Ramos (cell line): Measurements from ENCODE around the gene IRAK4.

ENCODE experiments used
- in situ Hi-C: fragments of 300-500 bp; cut with MboI; formaldehyde crosslinking; loops from one replicate; pipeline ENCODE4 v1.14.3; 2022; ENCODE audit warnings: low sequenced_read_pairs; ENCODE audit not compliant: unreplicated experiment

The IRAK4 gene

DNA sequence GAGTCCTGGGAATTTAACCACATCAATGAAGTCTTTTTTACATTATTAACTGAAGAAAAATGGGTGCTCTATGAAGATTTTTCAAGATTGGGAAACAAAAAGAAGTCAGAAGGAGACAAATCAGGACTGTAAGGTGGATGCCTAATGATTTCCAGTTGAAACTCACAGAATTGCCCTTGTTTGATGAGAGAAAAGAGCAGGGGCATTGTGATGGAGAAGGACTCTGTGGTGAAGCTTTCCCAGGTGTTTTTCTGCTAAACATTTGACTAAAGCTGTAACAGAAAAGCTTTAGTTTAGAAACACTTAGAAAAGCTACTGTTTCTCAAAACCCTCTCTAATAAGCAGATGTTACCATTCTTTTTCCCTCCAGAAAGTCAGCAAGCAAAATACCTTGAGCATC is 5.8 kb downstream of the IRAK4 start:
- in situ Hi-C loops = no loop called here

DNA sequence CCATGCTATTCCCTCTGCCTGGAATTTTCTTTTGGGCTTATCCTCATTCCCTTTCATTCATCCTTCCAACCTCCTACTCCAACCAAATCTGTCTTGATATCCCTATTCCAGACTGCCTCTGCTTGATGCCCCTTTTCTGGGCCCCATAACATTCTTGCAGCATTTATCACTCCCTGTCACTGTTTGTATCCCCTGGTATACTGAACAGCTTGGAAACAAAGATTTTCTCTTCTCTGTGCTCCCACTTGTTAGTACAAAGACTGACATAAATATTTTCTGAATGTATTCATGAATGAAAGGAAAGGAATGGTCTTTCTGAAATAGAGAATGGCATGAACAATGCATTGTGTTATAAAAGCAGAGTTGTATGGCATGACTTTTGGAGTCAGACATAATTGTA is 7.5 kb downstream of the IRAK4 start:
- in situ Hi-C loops = no loop called here

DNA sequence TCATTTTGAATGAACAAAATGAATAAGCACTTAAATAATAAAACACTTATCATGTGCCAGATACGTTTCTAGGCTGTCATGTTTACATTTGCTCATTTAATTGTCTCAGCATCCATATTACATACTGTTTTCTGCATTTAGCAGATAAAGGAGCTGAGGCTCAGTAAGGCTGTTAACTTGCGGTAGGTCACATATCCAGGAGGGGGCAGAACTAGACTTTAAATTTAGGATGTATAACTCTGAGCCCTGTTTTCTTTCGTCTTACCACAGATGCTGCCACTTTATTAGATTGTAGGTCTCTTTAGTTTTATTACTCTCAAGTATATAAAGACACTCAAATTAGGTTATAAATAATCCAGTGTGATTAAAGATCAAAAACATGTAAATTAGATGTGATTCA is 17.7 kb downstream of the IRAK4 start:
- in situ Hi-C loops = loop anchor here (10.0 kb wide), 1 partner anchor 108 kb away; no protein-coding TSS in a partner anchor

DNA sequence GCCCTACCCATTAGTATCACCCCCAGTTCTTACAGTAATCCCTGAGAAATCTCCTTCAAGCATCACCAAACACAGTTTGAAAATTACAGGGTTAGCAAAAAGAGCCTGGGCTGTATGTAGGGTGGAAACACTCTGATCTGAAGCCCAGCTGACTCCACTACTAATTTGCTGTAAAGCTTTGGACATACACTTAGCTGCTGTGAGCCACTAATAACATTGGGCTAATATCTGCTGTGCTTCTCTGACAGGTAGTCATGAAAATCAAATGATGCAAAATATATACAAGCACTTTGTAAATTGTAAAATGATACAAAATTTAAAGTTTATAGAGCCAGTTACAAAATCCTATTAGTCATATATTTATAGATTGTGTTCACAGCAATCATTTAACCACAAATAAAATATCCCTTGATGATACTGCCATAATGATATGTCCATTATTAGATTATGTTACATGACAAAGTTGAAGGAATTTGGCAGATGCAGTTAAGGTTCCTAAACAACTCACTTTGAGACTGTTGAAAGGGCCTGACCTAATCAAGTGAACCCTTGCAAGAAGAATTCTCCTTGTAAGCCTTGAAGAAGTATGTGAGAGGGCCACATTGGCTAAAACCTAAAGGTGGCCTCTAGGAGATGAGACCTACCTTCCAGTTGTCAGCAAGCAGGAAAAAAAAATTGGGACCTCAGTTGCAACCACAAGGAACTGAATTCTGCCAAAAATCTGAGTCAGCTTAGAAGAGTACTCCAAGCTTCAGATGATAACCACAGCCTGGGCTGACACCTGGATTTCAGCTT is 28.3 kb downstream of the IRAK4 start:
- in situ Hi-C loops = no loop called here

DNA sequence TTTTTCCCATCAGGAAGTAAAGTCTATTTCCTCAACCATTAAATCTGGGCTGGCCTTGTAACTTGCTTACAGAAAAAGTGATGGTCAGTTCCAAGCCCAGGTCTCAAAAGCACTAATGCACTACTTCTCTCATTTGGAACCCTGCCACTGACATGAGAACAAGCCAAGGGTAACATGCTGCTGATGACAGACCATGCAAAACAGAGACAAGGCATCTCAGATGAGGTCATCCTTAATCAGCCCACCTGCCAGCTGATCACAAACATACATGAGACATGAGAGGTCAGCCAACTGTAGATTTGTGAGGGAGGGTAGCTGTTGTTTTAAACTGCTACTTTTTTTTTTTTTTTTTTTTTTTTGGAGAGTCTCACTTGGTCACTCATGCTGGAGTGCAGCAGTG is 31.2 kb downstream of the IRAK4 start:
- in situ Hi-C loops = no loop called here

DNA sequence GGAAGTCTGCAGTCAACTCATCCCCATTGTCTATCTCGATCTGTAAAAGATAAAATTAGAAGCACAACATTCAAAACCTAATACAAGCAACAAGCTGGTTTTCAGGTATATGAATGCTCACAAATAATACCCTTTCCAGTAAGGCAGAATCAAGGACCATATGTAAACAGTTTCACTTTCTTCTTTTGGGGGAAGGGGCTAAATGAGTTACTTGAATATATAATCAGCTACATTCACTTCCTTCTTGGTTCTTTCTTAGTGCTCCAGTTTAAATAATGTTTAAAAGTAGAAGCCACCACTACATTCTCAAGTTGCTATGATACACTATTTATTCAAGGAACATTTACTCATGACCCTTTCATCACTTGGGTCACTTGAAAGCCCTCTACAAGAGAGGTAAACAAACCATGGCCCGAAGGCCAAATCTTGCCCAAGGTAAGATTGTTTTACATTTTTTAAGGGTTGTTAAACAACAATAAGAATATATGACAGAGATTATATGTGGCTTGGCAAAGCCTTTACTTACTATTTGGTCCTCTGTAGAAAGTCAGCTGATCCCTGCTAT is 37.0 kb downstream of the IRAK4 start:
- in situ Hi-C loops = no loop called here

DNA sequence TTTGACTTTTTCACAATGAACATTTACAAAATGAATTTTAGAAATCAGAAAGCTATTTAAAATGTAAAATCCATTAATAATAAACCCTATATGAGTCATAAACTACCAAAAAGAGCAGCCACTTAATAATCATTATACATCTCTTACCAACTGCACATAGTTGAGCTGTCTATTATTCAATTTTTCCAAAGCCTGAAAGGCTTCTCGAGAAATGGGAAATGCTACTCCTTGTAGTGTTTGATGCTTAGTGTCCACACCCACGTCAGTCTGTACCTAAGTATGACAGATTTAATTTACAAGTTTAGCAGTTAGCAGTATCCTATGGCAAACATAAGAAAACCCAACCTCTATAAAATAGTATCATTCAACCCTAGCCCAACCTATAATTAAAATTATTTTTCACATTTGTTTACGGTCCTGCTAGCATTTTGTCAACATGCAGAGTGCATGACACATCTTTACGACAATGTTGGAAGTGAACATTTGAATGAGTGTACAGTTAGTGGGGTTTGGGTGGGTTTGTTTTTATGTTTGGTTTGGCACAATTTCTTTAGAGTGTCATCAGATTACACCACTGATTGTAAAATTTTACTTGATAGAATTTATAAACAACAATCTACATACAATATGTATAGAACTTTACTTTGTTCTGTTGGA is 38.9 kb downstream of the IRAK4 start:
- in situ Hi-C loops = no loop called here

DNA sequence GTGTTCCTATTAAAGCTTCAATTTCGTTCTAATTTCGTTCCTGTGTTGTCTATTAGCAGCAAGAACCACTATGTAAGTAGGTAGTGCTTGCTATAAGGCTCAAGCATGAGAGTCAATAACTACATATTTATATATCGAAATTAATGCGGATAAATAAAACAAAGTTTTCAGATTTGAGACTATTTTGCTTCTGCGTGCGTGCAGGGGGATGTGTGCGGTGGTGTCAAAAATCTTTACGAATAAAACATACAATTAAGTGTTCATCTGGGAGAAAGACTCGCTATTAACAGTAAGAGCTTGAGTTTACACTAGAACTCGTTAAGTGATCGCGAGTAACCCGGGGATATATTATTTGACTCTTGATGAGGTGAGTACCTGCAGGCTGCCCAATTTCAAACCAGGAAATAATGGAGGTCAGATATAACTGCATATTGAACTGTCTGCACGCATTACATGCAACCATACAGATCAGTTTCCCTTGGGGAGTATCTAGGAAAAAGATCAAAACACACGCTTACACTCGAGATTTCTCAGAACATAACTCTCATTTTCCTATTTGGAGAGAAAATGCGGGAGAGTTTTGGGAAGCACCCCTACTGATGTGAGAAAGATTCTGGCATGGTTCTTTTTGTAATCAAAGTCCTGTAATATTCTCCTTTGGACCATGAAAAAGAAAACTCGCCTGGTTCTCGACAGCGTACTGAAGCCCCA is 46.6 kb downstream of the IRAK4 start:
- in situ Hi-C loops = no loop called here

DNA sequence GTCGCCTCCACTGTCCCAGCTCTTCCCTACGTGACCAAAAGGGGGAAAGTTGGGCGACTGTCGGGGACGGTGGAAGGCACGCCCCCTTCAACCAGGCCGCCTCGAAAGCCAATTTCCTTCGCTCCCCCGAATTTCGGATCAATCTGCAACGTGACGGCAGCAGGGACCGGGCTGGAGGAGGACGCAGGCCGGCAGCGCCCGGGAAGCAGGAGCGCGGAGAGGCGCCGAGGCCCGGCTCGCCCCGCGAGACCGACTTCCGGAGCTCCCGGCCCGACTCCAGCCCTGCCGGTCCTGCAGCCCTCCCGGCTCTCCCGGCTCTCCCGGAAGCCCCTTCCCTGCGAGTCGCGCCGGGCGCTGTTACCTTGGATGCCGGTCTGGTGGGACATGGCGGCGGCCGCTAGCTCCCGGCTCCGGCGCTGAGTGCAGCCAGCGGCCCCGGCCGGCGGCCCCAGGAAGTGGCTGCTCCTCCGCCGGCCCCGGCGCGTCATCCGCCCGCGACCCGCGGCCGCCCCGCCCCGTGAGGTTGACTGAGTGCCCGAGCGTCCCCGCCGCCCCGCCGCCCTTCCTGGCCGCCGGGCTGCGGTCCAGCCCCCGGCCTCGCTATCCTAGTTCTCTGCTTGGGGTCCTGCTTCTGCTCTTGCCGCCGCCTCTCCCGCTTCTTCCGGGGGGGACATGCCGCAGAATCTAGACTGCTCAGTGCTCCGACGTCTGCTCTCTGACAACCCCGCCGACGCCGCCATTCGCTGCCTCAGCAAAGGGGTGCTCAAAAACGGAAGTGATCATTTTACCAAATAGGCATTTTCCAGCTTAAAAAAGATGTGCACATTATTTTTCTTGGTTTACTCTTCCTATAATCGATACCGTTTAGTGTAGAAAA is 47.3 kb downstream of the IRAK4 start, which contains the start of gene TWF1:
Gene TWF1 (minus strand): TSS at position 458 of the 877 bp plus-strand sequence. CDS start 72 bp downstream, at position 386.
- in situ Hi-C loops = no loop called here

DNA sequence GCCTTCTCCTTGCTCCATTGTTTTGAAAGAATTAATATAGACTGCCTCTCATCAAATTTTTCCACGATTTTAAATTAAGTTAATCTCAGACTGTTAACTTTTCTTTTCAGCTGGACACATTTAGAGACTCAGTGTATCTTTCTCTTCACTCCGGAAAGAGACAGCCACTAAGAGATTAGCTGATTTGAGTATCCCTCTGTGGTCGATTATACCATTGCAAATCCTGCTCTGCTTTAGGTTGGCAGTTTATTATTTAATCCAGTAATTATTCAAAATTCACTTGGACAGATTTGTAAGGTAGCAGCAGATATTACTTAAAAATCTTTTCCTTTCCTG is 48.0 kb downstream of the IRAK4 start:
- in situ Hi-C loops = no loop called here

DNA sequence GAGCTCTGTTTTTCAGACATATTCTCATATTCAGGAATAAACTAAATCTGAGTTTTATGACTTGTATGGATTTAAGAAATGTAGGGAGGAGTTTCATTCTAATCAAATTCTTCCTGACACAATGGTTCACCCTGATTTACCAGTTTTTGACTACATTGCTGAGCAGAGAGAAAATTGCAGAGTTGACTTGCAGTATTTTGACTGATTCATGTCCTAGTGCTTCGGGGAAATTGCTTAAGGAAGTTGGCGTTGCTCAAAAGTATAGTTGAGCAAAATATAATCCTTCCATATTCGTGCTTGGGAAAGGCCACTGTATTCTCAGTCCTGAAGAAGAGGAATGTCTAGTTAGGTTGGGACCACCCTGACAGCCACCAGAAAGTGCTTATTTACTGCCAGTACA is 48.6 kb downstream of the IRAK4 start:
- in situ Hi-C loops = no loop called here

DNA sequence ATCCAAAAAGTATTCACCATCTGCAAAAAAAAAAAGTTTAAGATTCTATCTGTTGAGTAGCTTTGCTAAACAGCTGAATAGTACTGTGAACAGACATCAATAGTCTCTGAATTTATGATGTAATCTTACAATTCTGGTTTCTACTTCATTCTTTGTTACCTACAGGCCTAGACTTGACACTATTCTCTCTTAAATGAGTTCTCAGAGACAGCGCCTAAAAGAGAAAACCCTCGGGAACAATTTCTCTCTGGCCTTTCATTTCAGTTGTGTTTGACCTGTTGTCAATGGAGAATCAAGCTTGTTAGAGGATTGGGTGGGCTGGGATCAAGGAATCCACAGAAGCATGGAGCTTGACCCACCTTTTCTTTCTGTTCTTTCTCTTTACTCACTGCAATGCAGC is 53.3 kb downstream of the IRAK4 start:
- in situ Hi-C loops = no loop called here

DNA sequence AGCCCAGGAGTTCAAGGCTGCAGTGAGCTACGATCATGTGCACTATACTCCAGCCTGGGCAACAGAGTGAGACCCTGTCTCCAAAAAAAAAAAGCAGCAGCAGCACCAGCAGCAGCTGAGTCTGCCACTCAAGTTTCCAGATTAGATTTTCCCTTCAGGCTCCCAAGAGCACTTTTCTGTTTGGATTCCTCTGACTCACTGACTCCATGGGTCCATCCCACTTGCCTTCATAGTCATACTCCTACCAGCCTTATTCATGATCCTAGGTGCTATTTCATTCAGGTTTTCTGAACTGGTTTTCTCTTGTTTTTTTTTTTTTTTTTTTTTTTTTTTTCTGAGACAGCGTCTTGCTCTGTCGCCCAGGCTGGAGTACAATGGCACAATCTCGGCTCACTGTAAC is 54.2 kb downstream of the IRAK4 start:
- in situ Hi-C loops = no loop called here

DNA sequence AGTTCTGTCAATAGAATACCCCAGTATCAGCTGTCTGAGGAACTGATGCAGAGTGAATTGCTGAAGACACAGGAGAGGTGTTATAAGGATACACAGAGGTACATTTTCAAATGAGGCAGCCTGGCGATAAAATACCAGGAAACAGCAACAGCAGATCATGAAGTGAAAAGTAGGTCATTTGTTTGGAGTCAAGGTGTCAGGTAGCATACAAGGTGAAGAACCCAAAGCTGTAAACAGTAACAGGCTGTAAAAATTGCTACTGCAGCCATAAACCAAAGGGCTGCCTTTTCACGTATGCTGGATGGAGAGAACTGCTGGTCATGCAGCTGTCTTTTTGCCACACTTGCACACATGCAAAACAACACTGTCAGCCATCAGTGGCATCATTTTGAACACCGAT is 56.7 kb downstream of the IRAK4 start:
- in situ Hi-C loops = no loop called here

DNA sequence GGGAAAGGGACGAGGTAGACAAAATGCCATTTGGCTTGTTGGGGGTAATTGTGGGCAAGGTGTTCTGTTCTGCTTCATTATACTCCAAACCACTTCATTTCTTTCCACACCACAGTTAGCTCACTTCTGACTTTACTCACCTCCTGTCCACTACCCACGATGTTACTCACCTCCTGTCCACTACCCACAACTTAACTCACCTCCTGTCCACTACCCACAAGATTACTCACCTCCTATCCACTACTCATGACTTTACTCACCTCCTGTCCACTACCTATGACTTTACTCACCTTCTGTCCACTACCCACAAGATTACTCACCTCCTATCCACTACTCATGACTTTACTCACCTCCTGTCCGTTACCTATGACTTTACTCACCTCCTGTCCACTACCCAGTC is 57.4 kb downstream of the IRAK4 start:
- in situ Hi-C loops = no loop called here

DNA sequence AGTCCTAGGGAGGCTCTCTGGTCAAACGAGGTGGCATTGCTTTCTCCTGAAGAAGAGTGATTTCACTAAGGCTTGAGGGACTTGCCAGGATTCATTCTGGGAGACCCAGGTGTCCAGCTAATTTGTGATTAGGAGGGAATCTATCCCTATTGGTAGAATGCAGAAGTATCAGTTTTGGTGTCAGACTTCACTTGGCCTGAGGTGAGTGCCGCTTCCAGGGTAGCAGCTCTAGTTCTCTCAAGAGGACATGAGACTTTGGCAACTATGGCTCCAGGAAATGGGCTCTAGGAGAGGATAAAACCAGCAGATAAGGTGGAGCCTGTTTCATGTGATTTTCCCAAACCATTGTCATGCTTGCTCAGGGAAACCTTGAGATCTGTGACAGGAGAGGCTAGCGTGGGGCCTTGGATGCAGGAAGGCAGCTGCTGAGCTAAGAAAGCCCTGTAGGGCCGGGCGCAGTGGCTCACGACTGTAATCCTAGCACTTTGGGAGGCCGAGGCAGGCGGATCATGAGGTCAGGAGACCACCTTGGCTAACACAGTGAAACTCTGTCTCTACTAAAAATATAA is 65.5 kb downstream of the IRAK4 start:
- in situ Hi-C loops = no loop called here

DNA sequence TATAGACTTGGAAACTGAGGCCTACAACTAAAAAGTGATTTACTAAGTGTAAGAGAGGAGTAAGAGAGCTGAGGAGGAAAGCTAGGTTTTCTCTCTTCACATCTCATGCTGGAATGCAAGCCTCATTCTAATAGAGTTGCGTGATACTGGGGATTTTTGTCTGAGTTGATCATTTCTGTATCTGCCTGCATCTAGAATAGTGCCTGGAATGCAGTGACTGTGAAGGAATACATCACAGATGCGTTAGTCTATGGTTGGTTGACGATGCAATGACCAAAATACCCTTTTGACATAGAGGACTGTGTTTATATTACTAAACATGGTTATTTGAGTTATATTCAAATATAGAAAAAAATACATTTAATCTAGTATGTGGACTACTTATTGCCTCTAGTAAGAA is 67.9 kb downstream of the IRAK4 start:
- in situ Hi-C loops = no loop called here

DNA sequence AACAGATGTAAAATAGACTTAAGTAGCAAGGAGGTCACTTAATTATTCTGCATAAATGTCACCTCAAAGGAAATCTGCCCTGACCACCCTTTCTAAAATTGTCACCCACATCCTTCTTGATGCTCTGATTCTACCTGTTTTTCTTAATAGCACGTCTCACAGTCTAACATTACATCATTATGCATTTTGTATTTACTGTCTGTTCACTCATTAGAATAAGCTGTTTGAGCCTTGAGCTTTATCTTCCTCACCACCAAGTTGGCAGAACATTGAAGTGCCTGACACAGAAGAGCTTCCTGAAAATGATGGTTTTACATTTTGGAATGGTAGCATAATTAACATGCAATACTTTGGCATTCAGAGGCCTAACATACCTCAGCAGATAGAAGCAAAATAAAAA is 68.3 kb downstream of the IRAK4 start:
- in situ Hi-C loops = no loop called here

DNA sequence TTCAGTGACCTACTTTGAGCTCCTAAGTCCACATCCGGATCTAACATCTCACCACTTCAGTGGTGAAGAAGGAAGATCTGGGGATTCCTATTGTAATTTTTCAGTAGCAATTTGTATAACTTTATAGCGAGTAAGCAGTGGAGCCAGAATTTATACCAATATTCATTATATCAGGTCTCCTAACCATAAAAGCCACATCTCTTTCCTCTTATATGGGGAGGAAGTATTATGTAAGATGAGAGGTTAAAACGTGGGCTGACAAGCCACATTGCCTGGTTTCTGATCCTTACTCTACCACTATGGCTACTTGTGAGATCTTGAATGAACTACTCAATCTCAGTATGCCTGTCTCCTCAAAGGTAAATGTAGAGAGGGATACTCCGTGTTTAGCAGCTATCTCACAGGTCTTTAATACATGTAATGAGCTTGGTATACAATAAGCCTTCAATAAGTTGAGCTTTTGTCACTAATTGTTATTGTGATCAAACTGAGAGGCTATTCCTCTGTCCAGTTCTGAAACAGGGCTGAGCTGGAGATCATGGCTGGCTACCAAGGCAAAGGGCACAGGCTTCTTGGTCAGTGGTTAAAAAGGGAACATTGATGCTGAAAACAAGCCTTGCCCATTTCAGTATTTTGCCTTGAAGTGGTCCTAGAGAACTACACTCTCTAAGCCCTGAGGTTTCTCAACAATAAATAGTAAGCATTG is 73.9 kb downstream of the IRAK4 start:
- in situ Hi-C loops = no loop called here
